Measurements from ENCODE around the gene HECTD3. TPM values are rescaled to one million over a fixed set of nuclear protein-coding genes. Genes with fewer than 3 reads are reported as not detected.

Gene HECTD3
- total and polyA plus RNA-seq, 2 donors from 2014 or later: 27.5 to 42.1 TPM

DNA sequence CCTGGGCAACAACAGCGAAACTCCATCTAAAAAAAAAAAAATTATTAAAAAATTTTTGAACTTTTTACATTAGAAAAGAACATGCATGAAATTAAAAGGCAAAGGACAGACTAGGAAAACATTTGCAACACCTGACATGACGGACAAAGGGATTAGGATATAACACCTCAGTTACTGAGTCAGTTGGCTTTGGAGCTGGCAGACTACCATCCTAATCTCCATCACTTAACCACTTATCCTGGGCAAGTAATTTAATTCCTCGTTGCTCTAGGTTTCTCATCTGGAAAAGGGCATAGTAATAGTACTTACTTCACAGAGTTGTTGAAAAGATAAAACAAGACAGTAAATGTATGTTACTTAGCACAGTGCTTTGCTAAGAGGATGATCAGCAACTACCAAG lies 11.9 kb downstream of the HECTD3 start:
- no peak overlapping the region for H3K4me3 ChIP-seq (ENCODE audit: low read length in 3 of 3)
- FAIRE-seq (no peak), DNase-seq (no peak)
- intact Hi-C loops (cut with DNase I): no loop called here
- peaks cover 0 to 12% (median 3%) of the 10 kb centered on the region in 3 donors for H3K36me3 ChIP-seq (ENCODE audit: control insufficient read depth in 2 of 3, insufficient read depth in 3 of 3, low read length in 3 of 3)
- TF ChIP-seq, protein P1, sequence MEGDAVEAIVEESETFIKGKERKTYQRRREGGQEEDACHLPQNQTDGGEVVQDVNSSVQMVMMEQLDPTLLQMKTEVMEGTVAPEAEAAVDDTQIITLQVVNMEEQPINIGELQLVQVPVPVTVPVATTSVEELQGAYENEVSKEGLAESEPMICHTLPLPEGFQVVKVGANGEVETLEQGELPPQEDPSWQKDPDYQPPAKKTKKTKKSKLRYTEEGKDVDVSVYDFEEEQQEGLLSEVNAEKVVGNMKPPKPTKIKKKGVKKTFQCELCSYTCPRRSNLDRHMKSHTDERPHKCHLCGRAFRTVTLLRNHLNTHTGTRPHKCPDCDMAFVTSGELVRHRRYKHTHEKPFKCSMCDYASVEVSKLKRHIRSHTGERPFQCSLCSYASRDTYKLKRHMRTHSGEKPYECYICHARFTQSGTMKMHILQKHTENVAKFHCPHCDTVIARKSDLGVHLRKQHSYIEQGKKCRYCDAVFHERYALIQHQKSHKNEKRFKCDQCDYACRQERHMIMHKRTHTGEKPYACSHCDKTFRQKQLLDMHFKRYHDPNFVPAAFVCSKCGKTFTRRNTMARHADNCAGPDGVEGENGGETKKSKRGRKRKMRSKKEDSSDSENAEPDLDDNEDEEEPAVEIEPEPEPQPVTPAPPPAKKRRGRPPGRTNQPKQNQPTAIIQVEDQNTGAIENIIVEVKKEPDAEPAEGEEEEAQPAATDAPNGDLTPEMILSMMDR (IDR thresholded peaks at IDR 0.05; ENCODE audit: borderline replicate concordance, extremely low read depth, insufficient read depth): no peak
- no peaks in the 10 kb centered on the region for H3K4me1 ChIP-seq (ENCODE audit: control insufficient read depth in 2 of 3, insufficient read depth in 2 of 3, low read depth in 1 of 3, low read length in 3 of 3)
- H3K9ac ChIP-seq (ENCODE audit: low read length in 3 of 3): no peak overlapping the region
- no peaks in the 10 kb centered on the region for H3K27me3 ChIP-seq (ENCODE audit: control insufficient read depth, insufficient read depth, low read length)
- H3K9me3 ChIP-seq (ENCODE audit: control insufficient read depth in 2 of 3, insufficient read depth in 1 of 3, low read length in 3 of 3): no peaks in the 10 kb centered on the region
- no peak overlapping the region for H3K27ac ChIP-seq (ENCODE audit: low read depth in 2 of 2, low read length in 2 of 2)

DNA sequence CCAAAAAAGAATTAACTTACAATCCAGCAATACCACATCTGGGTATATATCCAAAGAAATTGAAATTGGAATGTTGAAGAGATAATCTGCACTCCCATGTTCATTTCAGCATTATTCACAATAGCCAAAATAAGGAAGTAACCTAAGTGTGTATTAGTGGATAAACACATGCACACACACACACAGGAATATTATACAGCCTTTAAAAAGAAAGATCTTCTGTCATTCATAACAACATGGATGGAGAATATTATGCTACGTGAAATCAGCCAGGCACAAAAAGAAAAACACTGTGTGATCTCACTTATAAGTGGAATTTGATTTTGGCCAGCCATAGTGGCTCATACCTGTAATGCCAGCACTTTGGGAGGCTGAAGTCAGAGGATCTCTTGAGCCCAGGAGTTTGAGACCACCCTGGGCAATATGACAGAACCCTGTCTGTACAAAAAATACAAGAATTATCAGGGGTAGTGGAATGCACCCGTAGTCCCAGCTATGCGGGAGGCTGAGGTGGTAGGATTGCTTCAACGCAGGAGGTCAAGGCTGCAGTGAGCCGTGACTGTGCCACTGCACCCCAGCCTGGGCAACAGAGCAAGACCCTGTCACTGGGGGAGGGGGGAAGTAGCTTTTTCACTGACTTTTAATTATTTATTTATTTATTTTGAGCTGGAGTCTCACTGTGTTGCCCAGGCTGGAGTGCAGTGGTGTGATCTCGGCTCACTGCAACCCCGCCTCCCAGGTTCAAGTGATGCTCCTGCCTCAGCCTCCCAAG lies 15.5 kb downstream of the HECTD3 start:
- FAIRE-seq (no peak), DNase-seq (no peak)
- no peak overlapping the region for H3K9ac ChIP-seq (ENCODE audit: low read length in 3 of 3)
- intact Hi-C loops (cut with DNase I): no loop called here
- no peaks in the 10 kb centered on the region for H3K4me1 ChIP-seq (ENCODE audit: control insufficient read depth in 2 of 3, insufficient read depth in 2 of 3, low read depth in 1 of 3, low read length in 3 of 3)
- TF ChIP-seq, protein P1 (IDR thresholded peaks at IDR 0.05; ENCODE audit: borderline replicate concordance, extremely low read depth, insufficient read depth): no peak
- no peak overlapping the region for H3K27ac ChIP-seq (ENCODE audit: low read depth in 2 of 2, low read length in 2 of 2)
- H3K4me3 ChIP-seq (ENCODE audit: low read length in 3 of 3): no peak overlapping the region
- H3K36me3 ChIP-seq (ENCODE audit: control insufficient read depth in 2 of 3, insufficient read depth in 3 of 3, low read length in 3 of 3): no peaks in the 10 kb centered on the region
- H3K9me3 ChIP-seq (ENCODE audit: control insufficient read depth in 2 of 3, insufficient read depth in 1 of 3, low read length in 3 of 3): no peaks in the 10 kb centered on the region
- no peaks in the 10 kb centered on the region for H3K27me3 ChIP-seq (ENCODE audit: control insufficient read depth, insufficient read depth, low read length)

DNA sequence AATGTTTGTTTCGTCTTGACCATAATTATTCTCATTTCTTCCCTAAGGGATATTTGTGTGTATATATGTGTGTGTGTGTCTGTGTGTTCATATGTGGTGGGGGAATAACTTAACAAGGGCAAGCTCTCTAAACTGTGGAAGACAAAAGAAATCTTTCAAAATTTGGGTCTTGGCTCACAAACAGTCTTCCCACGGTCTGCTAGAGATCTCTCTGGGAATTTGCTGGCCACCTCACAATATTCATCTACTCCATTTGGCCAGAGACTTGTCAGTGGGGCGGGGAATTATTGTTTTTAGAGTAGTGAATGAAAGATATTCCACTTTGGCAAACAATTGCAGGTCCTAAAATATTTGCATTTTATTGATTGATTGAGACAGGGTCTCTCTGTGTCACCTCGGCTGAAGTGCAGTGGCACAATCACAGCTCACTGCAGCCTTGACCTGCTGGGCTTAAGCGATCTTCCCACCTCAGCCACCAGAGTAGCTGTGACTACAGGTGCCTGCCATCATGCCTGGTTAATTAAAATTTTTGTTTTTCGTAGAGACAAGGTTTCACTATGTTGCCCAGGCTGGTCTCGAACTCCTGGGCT lies 16.7 kb downstream of the HECTD3 start:
- H3K9me3 ChIP-seq (ENCODE audit: control insufficient read depth in 2 of 3, insufficient read depth in 1 of 3, low read length in 3 of 3): no peaks in the 10 kb centered on the region
- no peaks in the 10 kb centered on the region for H3K4me1 ChIP-seq (ENCODE audit: control insufficient read depth in 2 of 3, insufficient read depth in 2 of 3, low read depth in 1 of 3, low read length in 3 of 3)
- H3K27me3 ChIP-seq (ENCODE audit: control insufficient read depth, insufficient read depth, low read length): no peaks in the 10 kb centered on the region
- no peak overlapping the region for H3K4me3 ChIP-seq (ENCODE audit: low read length in 3 of 3)
- H3K36me3 ChIP-seq (ENCODE audit: control insufficient read depth in 2 of 3, insufficient read depth in 3 of 3, low read length in 3 of 3): no peaks in the 10 kb centered on the region
- no peak overlapping the region for H3K9ac ChIP-seq (ENCODE audit: low read length in 3 of 3)
- TF ChIP-seq, protein P1 (IDR thresholded peaks at IDR 0.05; ENCODE audit: borderline replicate concordance, extremely low read depth, insufficient read depth): no peak
- H3K27ac ChIP-seq (ENCODE audit: low read depth in 2 of 2, low read length in 2 of 2): no peak overlapping the region
- intact Hi-C loops (cut with DNase I): no loop called here
- no peak for FAIRE-seq
- no peak for DNase-seq
